HCT116 (cell line): ENCODE results near the gene TBX20. TPM values are rescaled to one million over a fixed set of nuclear protein-coding genes. Genes with fewer than 3 reads are reported as not detected.

Experiments used
- ATAC-seq: fragments of 200-7000 bp; cut with Tn5 transposase; 2 replicates; pipeline ENCODE4 v1.9.1; 2020; ENCODE audit warnings: mild to moderate bottlenecking, moderate library complexity
- BruUV-seq: library from RNA; stranded (reverse); fragments of 400-500 nt; replicated peaks from 2 replicates; lab custom pipeline; 2021; lab: Mats Ljungman, UMichigan
- CTCF ChIA-PET: fragments of 300-600 bp; sonication (Branson Sonifier 250); formaldehyde crosslinking; loops from one replicate; lab custom pipeline; 2021; ENCODE audit warnings: antibody characterized with exemption; lab: Charles Lee
- POLR2A ChIA-PET: fragments of 300-600, 350-600 bp; sonication (Branson Sonifier 250); formaldehyde crosslinking; loops from one replicate; lab custom pipeline; 2021; ENCODE audit warnings: antibody characterized with exemption; lab: Charles Lee
- RAD21 ChIA-PET, 2 experiments: fragments of 300-600 bp; sonication (Branson Sonifier 250); formaldehyde crosslinking; loops; one replicate each; lab custom pipeline; 2023; ENCODE audit warnings: low total read pairs in 2 of 2; ENCODE audit not compliant: uncharacterized antibody in 2 of 2, unreplicated experiment in 2 of 2, low non-redundant PET in 1 of 2; lab: Charles Lee
- DNase-seq: peaks from one replicate; pipeline ENCODE4 v3.0.0-alpha.2; 2010; ENCODE audit warnings: low read depth, low spot score
- H2AFZ ChIP-seq: fragments of 200-600 bp; shearing (Covaris generic), sonication (generic); 2 replicates; pipeline ENCODE4 v1.6.1; 2017; ENCODE audit warnings: low read depth, mixed run types, mixed read lengths, antibody characterized with exemption, low read length; ENCODE audit not compliant: poor library complexity, severe bottlenecking
- H3K27ac ChIP-seq: 2 replicates; pipeline ENCODE4 v1.5.1; 2012; ENCODE audit warnings: low read depth, low read length
- H3K27me3 ChIP-seq: fragments of 200-600 bp; sonication (generic); 2 replicates; pipeline ENCODE4 v1.6.1; 2016; ENCODE audit warnings: mixed run types, low read length, mixed read lengths; ENCODE audit not compliant: insufficient read depth
- H3K36me3 ChIP-seq, 2 experiments: fragments of 200-500 bp in 1 of 2; fragments of 200-600 bp in 1 of 2; sonication (Bioruptor generic) in 1 of 2; sonication (generic) in 1 of 2; 2 replicates each; pipeline versions ENCODE4 v1.5.1 to v1.6.1; 2014 to 2016; ENCODE audit warnings: low read length in 2 of 2, inconsistent platforms in 1 of 2, mixed read lengths in 1 of 2, mixed run types in 1 of 2; ENCODE audit not compliant: insufficient read depth in 2 of 2, control insufficient read depth in 1 of 2
- H3K4me1 ChIP-seq, 2 experiments: fragments of 200-600 bp in 1 of 2; sonication (generic) in 1 of 2; 2 replicates each; pipeline versions ENCODE4 v1.5.1 to v1.6.1; 2012 to 2017; ENCODE audit warnings: low read length in 2 of 2, inconsistent platforms in 1 of 2, mild to moderate bottlenecking in 1 of 2, mixed read lengths in 1 of 2, mixed run types in 1 of 2, moderate library complexity in 1 of 2; ENCODE audit not compliant: insufficient read depth in 2 of 2, control insufficient read depth in 1 of 2
- H3K4me2 ChIP-seq: fragments of 200-600 bp; sonication (generic); 2 replicates; pipeline ENCODE4 v1.6.1; 2017; ENCODE audit warnings: mixed run types, low read length, mixed read lengths
- H3K4me3 ChIP-seq, 2 experiments: fragments of 200-600 bp in 1 of 2; sonication (generic) in 1 of 2; replicated peaks in 1 of 2; 2 replicates each; pipeline ENCODE4 v1.5.1; 2011 to 2016; ENCODE audit warnings: low read length in 2 of 2, control low read depth in 1 of 2, low read depth in 1 of 2, mild to moderate bottlenecking in 1 of 2, mixed read lengths in 1 of 2, mixed run types in 1 of 2
- H3K79me2 ChIP-seq: fragments of 200-600 bp; sonication (generic); 2 replicates; pipeline ENCODE4 v1.6.1; 2017; ENCODE audit warnings: mild to moderate bottlenecking, mixed run types, low read length, moderate library complexity, mixed read lengths; ENCODE audit not compliant: insufficient read depth
- H3K9ac ChIP-seq: fragments of 200-600 bp; sonication (generic); 2 replicates; pipeline ENCODE4 v1.6.1; 2016; ENCODE audit warnings: low read length, mixed read lengths
- H3K9me2 ChIP-seq: fragments of 200-600 bp; sonication (generic), shearing (Covaris generic); 2 replicates; pipeline ENCODE4 v1.6.1; 2017; ENCODE audit warnings: mixed run types, mild to moderate bottlenecking, moderate library complexity; ENCODE audit not compliant: insufficient read depth
- H3K9me3 ChIP-seq, 2 experiments: fragments of 200-500 bp in 1 of 2; fragments of 200-600 bp in 1 of 2; sonication (Bioruptor generic) in 1 of 2; sonication (generic) in 1 of 2; 2 replicates each; pipeline ENCODE4 v1.6.1; 2014 to 2017; ENCODE audit warnings: low read length in 2 of 2, mixed read lengths in 2 of 2, inconsistent platforms in 1 of 2, low read depth in 1 of 2, mild to moderate bottlenecking in 1 of 2, mixed run types in 1 of 2, moderate library complexity in 1 of 2; ENCODE audit not compliant: control insufficient read depth in 1 of 2, insufficient read depth in 1 of 2
- H4K20me1 ChIP-seq: fragments of 200-600 bp; sonication (generic), shearing (Covaris generic); 2 replicates; pipeline ENCODE4 v1.6.1; 2017; ENCODE audit warnings: mixed run types, mild to moderate bottlenecking, moderate library complexity; ENCODE audit not compliant: insufficient read depth
- CBX3 ChIP-seq: IDR thresholded peaks from 2 replicates; pipeline ENCODE4 v1.6.1; 2012; ENCODE audit warnings: low read depth
- CEBPB ChIP-seq: IDR thresholded peaks from 2 replicates; pipeline ENCODE4 v1.6.1; 2012; ENCODE audit warnings: low read depth
- CTCF ChIP-seq, 3 experiments: fragments of 200-600 bp in 1 of 3; sonication (generic) in 1 of 3; IDR thresholded peaks in 2 of 3; conservative IDR thresholded peaks in 1 of 3; 2 replicates each; pipeline ENCODE4 v1.5.1; 2012 to 2017; ENCODE audit warnings: low read depth in 2 of 3, low read length in 2 of 3, antibody characterized with exemption in 1 of 3, borderline replicate concordance in 1 of 3, control low read depth in 1 of 3, mild to moderate bottlenecking in 1 of 3, mixed read lengths in 1 of 3, mixed run types in 1 of 3, moderate library complexity in 1 of 3; ENCODE audit not compliant: insufficient read depth in 1 of 3
- EZH2 ChIP-seq: fragments of 200-600 bp; sonication (generic); IDR thresholded peaks from 2 replicates; pipeline ENCODE4 v1.6.1; 2017; ENCODE audit warnings: antibody characterized with exemption, mixed run types
- RAD21 ChIP-seq: IDR thresholded peaks from 2 replicates; pipeline ENCODE4 v1.6.1; 2012; ENCODE audit warnings: low read depth, mild to moderate bottlenecking
- SIN3A ChIP-seq: IDR thresholded peaks from 2 replicates; pipeline ENCODE4 v1.6.1; 2012; ENCODE audit warnings: low read depth
- ZBTB33 ChIP-seq: IDR thresholded peaks from 2 replicates; pipeline ENCODE4 v1.6.1; 2011; ENCODE audit warnings: mild to moderate bottlenecking, low read length, moderate library complexity; ENCODE audit not compliant: insufficient replicate concordance; ENCODE audit errors: extremely low read depth
- ZFX ChIP-seq: fragments of 450-650 bp; IDR thresholded peaks from 2 replicates; pipeline ENCODE4 v1.6.1; 2017
- intact Hi-C: fragments of 100-400 bp; cut with micrococcal nuclease; formaldehyde crosslinking; loops from 2 replicates; pipeline ENCODE4 v1.10.0; 2022
- total RNA-seq: library from RNA; stranded (reverse); gene quantifications from one replicate; pipeline ENCODE4 v1.2.1, GENCODE V29; 2021; ENCODE audit not compliant: unreplicated experiment

Gene TBX20
- total RNA-seq, 1 experiment from 2014 or later, result not detected

- Histone ChIP-seq H3K27me3 (peaks cover 62% of the 10 kb centered on the region), H4K20me1 (no peaks in the 10 kb centered on the region; the same call in 1 of the 2 replicates), H3K4me3 (no peak overlapping the region), H3K27ac (no peak overlapping the region), H3K9ac (no peak overlapping the region), H3K36me3 (no peaks in the 10 kb centered on the region), H3K4me2 (no peak overlapping the region), H3K79me2 (no peaks in the 10 kb centered on the region), H3K4me1 (no peaks in the 10 kb centered on the region), H3K9me3 (no peaks in the 10 kb centered on the region), H3K9me2 (no peaks in the 10 kb centered on the region), H2AFZ (no peak overlapping the region)
- ChIA-PET RAD21 (no interaction called here), CTCF (no interaction called here), POLR2A (no interaction called here)
- no peak for ATAC-seq
- TF ChIP-seq ZFX (no peak), CBX3 (no peak), RAD21 (no peak), EZH2 (no peak), SIN3A (no peak), ZBTB33 (no peak), CEBPB (no peak), CTCF (IDR thresholded peaks at IDR 0.05 in 2 of 3, conservative IDR thresholded peaks at IDR 0.05 in 1 of 3; ENCODE audit: borderline replicate concordance in 1 of 3, insufficient read depth in 1 of 3, low read depth in 2 of 3, low read length in 2 of 3) (no peak)
- BruUV-seq, result no TSS peak
- intact Hi-C loops, result no loop called here
- DNase-seq, result no peak
These were observed 3.0 kb downstream of the TBX20 start for GRCh38 chr7:35250941-35251340.
